Activated CD4-positive, alpha-beta T cell treated with anti-CD3 and anti-CD28 coated beads, Interleukin-2, Interleukin-4, amounts not matched to agents 100 ng/mL and 50 ng/mL, durations not matched to agents 16 hours and 8 hours (primary cell): ENCODE results near the gene KCNAB1.
"Not testable (repeated sequence)": the region's sequence is repeated elsewhere in the genome, so short reads cannot be mapped to it uniquely, and the experiment has no call there.

Experiments used
- DNase-seq: peaks from one replicate; pipeline ENCODE4 v3.0.0-alpha.2; 2020; ENCODE audit warnings: low spot score

KCNAB1 gene

DNA sequence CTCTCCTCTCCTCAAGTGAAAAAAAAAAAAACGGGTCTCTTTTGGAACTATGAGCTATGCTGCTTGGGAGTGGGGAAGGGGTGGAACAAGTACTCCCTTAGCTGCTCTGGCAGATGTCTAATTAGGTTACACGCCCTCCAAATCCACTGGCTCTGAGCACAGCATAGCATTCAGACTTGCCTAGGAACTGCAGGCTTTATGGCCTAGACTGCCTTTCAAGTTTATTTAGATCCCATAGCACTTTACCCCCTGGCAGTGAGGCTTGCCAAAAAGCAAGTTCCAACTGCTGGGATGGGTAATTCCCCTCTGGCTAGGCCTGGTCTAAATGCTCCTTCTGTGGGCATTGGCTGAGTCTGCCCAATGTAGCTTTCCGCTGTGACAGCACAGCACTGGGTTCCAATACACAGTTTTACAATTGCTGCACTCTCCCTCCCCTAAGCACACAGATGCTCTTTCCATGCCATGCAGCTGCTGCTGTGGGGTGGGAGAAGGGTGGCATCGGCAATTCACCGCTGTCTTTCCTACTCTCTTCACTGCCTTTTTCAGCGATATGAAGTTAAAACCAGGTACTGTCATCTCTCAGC lies 152.8 kb downstream of the KCNAB1 start:
- DNase-seq: no peak

DNA sequence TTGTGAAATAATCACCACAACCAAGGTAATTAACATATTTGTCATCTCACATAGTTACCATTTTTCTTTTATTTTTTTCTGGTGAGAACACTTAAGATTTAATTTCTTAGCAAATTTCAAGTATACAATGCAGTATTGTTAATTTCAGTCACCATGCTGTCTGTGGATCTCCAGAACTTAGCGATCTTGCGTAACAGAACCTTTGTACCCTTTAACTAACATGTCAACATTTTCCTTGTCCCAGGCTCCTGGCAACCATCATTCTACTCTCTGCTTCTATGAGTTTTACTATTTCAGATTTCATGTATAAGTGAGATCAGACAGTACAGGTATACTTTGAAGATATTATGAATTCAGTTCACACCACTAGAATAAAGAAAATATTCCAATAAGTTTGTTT lies 154.4 kb downstream of the KCNAB1 start:
- no peak for DNase-seq

DNA sequence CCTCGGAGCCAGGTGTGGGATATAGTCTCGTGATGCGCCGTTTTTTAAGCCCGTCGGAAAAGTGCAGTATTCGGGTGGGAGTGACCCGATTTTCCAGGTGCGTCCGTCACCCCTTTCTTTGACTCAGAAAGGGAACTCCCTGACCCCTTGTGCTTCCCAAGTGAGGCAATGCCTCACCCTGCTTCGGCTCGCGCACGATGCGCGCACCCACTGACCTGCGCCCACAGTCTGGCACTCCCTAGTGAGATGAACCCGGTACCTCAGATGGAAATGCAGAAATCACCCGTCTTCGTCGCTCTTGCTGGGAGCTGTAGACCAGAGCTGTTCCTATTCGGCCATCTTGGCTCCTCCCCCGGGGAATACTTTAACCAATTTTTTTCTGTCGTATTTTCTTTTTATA lies 164.3 kb downstream of the KCNAB1 start:
- not testable (repeated sequence) for DNase-seq

DNA sequence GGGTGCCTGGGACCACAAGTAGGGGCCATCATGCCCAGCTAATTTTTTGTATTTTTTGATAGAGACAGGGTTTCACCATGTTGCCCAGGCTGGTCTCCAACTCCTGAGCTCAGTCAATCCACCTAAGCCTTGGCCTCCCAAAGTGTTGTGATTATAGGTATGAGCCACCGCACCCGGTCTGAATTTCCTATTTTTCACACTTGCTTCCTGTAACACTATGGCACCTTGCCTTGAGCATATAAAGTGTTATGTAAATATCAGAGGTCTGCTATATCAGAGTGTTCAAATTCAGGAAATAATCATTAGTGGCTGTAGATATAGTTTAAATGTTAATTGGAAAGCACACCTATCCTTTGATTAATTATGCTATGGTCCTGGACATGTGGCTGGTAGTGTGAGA lies 165.2 kb downstream of the KCNAB1 start:
- no peak for DNase-seq

DNA sequence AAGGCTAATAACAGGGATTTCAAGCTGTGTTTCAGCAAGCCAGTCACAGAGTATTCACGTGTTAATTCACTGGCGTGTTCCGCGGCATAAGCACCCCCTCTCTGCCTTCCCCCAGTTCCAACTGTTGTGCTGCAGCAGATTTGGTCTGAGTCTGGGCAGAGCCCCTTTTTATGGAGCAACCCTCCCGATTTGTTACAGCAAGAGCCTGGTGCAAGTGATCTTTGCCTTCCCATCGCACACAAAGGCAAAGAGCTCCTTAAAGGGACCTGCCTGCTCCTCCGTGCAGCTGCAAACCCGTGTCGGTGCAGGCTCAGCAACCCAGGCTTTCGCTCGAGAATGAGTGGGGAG lies 170.5 kb downstream of the KCNAB1 start:
- no peak for DNase-seq

DNA sequence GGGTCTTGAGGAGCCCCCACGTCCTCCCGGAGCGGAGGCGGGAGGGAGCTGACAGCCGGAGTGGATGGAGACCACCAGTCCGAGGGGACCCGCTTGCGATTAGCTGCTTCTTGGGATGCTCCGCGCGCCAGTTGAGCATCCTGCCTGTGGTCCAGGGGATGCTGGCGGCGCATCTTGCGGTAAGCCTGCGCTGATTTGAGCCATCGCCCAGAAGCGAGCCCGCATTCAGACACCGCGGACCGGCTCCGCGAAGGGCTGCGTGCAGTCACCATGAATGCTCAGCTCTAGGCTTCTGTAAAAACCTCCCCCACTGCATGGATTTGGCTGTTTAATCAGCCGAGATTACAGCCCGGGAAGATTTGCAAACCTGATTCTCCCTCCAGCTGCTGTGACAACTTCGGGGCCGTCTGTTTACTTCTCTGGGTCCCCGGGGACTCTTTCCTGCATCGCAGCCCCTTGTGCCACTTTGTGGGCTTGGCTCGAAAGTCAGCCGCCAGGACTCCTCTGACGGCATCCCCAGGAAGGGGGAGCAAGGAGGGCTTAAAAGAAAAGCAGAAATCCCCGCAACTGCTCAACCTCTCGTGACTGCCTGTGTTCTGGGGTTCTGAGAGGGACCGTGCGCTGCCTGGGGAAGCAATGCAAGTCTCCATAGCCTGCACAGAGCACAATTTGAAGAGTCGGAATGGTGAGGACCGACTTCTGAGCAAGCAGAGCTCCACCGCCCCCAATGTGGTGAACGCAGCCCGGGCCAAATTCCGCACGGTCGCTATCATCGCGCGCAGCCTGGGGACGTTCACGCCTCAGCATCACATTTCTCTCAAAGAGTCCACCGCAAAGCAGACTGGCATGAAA lies 171.1 kb downstream of the KCNAB1 start:
- DNase-seq: no peak

DNA sequence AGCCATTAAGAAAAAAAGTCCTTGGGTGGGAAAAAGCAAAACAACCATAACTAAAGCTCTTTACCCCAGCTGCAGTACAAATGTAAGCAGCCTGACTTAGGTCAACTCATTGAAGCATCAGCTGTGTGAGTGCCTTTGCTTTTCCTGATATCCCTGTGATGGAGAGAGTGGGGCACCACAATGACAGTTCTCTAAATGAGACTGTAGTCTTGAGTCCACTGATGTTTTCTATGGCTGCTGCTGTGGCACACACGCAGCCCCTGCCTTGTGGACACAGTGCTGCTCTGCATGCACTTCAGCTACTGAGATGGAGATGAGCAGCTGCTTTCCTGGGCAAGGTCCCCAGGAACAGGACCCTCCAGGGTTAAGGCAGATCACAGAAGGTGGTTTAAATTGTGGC lies 173.2 kb downstream of the KCNAB1 start:
- DNase-seq: no peak

DNA sequence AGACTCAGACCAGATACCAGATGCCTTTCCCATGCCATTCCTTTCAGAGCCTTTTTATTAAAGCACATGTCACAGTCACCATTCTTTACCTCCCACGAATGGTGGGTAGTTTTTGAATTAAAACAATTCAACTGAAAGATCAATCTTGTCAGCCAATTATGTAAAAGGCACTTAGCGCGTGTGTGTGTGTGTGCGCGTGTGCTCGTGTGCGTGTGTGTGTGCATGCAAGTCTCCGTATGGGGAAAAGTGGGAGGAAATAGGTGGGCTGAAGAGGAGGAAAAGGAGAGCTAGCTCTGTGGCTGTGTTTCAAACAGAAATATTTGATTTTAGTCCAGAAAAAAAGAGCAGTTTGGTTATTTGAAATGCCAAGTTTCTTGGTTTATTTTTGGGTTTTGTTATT lies 177.2 kb downstream of the KCNAB1 start:
- DNase-seq: no peak

DNA sequence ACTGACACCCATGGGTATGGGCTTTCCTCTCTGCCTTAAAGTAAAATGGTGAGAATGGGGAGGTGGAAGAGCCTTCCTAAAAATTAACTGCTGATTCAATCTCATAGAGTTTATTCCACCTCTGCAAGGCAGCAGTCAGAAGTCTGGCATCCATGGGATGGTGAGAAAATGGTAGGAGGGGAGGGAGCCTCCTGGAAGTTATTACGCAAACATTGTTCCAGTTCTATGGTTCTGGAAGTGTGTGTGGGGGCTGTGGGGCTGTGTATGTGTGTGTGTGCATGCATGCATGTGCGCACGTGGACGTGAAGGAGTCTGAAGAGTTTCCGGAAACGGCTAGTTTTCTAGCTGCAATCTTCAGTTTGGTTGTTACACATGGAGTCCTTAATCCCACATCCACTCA lies 177.6 kb downstream of the KCNAB1 start:
- DNase-seq: no peak

DNA sequence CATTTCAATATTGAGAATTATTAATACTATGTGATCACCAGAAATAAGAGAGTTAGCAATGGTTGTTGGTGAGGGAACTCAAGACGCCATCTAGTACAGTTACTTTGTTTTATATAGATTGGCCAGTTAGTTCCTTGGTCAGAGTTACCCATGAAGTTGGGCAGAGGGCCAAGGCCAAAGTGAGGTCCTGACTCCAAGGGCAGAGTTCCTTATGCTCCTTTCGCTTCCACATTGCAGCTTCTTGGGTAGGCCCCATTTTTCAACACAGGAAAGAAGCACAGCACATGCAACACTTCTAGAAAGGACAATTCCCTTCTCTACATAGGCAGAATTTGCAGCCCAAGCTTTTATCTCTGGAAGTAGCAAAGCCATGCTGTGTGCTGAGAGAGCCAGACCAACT lies 178.6 kb downstream of the KCNAB1 start:
- no peak for DNase-seq

DNA sequence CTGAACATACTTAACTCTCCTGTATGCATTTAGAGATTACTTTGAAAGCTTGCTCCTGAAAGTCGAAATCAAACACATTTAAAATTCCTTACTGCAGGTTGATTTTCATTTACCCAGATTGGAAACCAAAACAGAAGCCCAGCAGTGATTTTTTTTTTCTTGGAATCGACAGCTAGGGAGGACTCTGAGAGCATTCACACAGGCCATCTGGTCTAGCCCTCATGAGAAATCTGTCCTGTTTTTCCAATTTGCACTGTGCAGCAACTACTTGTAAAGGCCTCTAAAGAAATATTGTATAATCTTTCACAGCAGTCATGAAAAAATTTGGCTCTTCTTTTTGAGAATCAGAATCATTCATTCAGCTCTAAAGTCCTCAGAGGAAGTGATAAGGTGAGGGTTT lies 179.2 kb downstream of the KCNAB1 start:
- no peak for DNase-seq

DNA sequence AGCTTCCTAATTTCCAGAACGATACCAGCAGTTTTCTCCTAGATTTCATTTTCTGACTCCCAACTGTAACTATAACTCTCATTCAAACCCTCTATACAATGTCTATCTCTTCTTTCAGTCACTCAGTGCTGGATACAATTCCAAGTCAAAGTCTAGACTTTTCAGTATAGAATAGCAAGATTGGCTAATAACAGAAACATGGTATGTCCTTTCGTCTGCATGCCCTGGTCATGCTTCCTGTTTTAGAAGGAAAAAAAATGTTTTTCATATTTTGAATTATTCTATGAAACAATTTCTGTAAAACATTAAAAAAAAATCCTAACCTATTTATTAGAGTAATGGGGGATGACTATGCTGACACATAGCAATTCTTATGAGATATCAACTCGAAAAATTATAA lies 180.0 kb downstream of the KCNAB1 start:
- DNase-seq: no peak

DNA sequence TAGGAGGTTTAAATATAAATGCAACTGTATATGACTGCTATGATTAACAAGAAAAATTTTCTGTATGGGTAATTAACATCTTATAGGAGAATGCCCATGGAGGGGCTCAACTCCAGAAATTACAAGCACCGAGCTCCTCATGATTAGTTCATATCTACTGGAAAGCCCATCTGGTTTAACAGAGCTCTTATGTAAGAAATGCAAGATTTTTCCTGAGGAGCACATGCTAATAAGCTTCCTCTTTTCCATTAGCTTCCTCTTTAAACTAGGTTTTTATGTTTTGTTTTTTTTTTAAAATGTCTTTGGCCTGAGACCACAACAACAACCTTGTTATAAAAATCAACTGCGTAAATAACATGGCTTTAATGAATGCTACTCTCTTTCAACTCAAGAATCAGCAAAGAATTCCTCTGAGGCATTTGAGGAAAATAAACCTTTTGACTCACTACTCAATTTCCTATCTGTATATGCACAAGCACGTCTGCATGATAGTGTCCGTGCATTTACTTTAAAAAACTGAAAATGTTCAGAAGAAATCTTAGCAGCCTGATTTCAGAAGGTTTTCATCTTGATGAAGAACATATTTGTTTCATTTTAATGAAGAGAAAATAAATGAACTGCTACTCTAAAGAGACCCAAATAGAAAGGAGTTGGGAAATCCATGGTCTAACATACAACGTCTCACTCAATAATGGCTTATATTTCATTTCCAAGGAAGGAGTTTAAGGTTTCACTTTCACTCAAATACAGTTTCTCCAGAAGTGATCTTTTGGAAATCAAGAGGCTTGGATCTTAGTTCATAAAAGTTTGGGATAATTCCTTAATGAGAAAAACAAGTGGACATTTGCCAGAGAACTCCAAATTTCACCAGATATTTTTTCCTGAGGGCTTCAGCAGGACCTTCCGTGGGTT lies 180.8 kb downstream of the KCNAB1 start:
- no peak for DNase-seq

DNA sequence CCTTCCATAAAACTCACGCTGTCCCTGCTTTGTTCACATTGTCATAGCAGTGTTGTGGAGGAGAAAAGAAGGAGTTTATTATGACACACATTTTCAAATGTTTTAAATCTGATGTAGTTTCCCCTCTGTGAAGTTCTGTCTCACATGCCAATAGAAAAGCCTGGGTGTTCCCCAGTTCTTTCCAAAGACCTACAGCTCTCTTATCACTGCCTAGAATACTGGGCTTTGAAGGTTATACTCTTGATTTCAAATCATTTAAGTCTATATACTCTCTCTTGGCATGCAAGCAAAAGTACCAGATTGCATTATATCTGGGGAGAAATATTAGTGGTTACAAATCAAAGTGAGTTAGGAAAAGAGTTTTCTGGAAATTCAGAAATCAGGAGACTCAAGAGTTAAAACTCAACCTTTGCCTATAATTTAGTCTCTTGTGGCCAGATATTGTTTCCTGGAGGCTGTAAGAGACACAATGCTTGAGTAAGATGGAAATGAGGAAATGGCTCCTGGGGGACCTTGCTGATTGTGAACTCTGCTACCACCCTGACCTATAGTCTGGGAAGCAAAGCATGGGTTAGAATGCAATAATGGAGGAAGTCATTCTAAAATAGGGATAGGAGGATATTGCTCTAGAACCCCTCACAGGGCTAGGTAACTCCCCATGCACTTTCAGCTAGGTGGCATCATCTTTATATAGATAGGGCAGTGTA lies 182.8 kb downstream of the KCNAB1 start:
- DNase-seq: no peak

DNA sequence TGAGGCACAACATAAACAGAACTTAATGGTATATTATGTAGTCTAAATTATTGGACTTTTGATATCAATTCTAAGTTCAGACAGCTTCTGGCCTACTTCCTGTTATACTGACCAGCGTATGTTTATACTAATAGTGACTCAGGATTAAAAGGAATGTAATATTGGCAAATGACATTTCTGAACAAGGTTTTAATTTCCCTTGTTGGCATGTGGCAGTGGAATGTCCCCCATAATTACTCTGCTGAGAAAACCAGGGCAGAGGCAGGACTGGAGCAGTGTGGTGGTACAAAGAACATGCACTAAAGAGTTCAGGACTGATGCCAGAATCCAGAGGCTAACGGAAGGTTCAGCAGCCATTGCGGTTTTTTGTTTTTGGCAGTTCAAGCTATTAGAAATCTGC lies 184.0 kb downstream of the KCNAB1 start:
- no peak for DNase-seq

DNA sequence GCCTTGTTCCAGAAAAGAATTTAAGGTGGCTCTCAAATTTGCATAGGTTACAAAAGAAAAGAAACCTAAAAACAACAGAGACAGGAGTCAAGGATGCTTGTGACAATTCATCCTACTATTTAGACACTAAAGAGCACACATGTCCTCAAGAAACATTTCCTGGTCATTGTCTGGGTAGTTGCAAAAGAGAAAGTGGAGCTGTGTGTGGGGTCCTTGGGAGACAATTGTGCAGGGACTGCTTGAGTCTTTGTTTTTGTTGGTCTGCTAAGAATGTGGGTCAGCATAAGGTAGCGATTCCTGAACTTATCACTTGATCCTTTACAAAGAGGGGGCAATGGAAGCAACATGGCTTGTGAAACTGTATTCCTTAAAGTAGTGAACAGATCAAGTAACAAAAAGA lies 185.3 kb downstream of the KCNAB1 start:
- no peak for DNase-seq

DNA sequence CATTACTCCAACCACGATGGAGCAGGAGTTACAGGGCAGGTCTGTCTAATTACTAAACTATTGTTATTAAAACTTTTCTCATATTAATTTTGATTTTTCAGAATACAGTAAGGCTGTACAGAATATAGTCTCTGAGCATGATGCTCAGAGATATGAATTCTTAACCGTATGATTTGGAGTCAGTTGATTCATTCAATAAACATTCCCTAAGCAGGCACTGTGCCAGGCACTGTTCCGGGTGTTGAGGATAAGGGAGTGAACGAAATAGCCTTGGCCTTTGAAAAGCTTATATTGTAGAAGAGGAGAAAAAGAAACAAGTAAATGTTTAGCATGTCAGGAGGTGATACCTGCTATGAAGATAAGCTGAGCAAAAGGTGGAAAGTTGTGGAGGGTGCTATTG lies 187.3 kb downstream of the KCNAB1 start:
- no peak for DNase-seq

DNA sequence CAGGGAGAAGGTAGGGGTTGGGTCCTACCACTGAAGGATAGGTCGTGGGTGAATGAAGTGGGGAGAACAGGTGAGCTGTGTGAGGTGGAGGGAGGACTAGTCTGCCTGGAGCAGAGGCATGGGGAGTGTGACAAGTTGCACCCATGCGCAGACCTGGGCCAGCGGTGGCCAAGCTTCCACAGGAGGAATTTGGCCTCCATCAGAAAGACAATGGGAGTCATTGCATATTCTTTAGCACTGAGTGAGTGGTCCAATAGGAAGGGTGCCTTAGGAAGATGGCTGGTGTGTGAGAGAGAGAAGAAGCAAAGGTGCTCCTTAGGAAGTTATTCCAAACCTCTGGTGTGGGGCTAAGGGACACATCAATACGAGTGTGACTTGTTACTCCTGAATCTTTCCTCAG lies 191.1 kb downstream of the KCNAB1 start:
- no peak for DNase-seq

DNA sequence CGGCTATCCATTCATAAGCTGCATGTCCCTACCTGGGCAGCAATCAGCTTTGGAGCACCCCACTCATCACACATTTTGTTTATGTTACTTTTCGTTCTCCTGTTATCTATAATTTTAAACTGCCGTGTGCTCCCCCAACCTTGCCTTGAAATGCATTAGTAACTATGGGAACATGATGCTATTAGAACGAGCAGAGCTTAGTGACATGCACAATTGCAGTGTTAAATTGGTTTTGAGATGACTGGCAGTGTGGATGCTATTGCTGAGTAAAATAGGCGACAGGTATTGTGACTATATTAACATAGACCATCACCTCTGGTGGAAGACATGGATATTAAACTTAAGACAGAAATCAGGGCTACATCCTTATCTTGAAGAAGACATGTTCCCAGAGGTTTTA lies 191.6 kb downstream of the KCNAB1 start:
- DNase-seq: no peak

DNA sequence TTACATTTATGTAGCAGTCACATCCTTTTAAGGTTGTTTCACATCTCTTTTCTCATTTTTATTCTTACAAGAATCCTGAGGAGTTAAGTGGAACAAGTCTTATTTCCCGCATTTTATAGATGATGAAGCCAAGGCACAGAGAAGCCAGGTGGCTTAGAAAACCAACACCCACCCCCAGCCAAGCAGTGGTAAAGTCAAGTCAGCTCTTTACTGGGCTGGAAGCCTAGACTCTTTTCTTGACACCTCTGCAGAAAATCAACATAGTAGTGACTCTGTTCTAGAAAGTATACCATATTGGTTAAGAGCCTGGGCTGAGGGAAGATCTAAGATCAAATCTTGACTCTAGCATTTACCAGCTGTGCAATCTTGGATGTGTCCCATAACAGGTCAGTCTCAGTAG lies 195.7 kb downstream of the KCNAB1 start:
- DNase-seq: no peak

DNA sequence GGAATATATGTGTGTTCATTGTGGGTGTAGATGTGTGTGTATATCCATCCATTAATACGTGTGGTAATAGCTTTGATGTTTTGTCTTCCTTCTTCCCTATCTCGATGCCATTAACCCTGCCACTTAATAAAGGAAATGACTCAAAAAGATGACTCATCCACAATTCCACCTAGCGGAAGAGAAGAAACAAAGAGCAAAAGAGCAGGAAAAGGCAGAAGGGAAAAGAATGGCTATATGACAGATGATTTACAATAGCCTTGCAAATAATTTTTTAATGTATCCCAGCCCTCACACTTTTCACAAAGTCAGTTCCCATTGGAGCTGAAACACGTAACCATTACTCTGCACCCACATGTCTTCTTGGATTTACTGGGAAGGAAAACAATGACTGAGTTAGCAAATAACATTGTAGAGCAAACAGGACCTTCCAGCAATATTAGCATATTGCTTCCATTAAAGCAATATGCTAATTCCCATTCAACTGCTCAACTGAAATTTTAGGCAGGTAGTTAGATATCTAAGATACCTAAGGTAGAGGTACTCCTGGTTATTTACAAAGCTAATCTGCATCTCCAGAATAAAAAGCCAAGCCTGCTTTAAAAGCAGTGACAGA lies 197.2 kb downstream of the KCNAB1 start:
- DNase-seq: no peak

DNA sequence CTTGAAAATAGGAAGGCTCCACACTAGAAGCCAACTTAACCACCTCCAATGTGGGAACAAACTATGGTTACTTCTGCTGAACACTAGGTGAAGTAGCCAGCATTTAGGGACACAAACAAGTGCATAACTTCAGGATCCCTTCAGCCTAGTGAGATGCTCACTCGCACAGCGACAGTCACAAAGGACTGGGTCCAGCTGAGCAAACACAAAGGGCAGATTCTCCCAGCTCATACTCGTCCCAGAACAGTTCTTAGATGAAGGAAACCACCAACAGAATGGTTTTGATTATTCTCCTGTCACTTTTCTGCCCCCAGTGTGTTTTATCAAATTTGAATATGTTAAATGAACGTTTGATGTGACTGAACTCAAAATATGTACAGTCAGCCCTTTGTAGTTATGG lies 201.6 kb downstream of the KCNAB1 start:
- no peak for DNase-seq
